Keratinocyte (primary cell): ENCODE data around the gene AQP6. TPM values are rescaled to one million over a fixed set of nuclear protein-coding genes. Genes with fewer than 3 reads are reported as not detected.

Source experiments
- DNase-seq: peaks from one replicate; pipeline ENCODE4 v3.0.0-alpha.2; 2011; ENCODE audit warnings: low read depth, missing footprints, low spot score
- FAIRE-seq: peaks from 2 replicates; lab custom pipeline; 2011; peaks lifted over from hg19 to GRCh38; lab: Jason Lieb, UNC
- H2AFZ ChIP-seq: 2 replicates; pipeline ENCODE4 v1.6.0; 2012; ENCODE audit warnings: low read length, control low read depth, inconsistent platforms; ENCODE audit not compliant: control insufficient read depth
- H3K27ac ChIP-seq: 2 replicates; pipeline ENCODE4 v1.5.1; 2011; ENCODE audit warnings: low read length; ENCODE audit not compliant: control insufficient read depth, insufficient read depth
- H3K27me3 ChIP-seq: 3 replicates; pipeline ENCODE4 v1.6.0; 2011; ENCODE audit warnings: low read length; ENCODE audit not compliant: control insufficient read depth, insufficient read depth; ENCODE audit errors: extremely low read depth
- H3K36me3 ChIP-seq, 2 experiments: 2 replicates in 1 of 2; 3 replicates in 1 of 2; pipeline ENCODE4 v1.5.1; 2011; ENCODE audit warnings: low read length in 2 of 2, mild to moderate bottlenecking in 1 of 2; ENCODE audit not compliant: control insufficient read depth in 2 of 2, insufficient read depth in 2 of 2; ENCODE audit errors: extremely low read depth in 1 of 2
- H3K4me1 ChIP-seq: 3 replicates; pipeline ENCODE4 v1.5.1; 2011; ENCODE audit warnings: low read length; ENCODE audit not compliant: control insufficient read depth, insufficient read depth; ENCODE audit errors: extremely low read depth
- H3K4me2 ChIP-seq: 3 replicates; pipeline ENCODE4 v1.6.0; 2011; ENCODE audit warnings: low read depth, low read length; ENCODE audit not compliant: control insufficient read depth, insufficient read depth; ENCODE audit errors: extremely low read depth
- H3K4me3 ChIP-seq, 3 experiments: fragments of 200-600 bp in 1 of 3; sonication (generic) in 1 of 3; 2 replicates in 2 of 3; 3 replicates in 1 of 3; pipeline ENCODE4 v1.5.1; 2011 to 2016; ENCODE audit warnings: low read length in 3 of 3, mild to moderate bottlenecking in 3 of 3, control low read depth in 2 of 3, inconsistent platforms in 1 of 3, low read depth in 1 of 3, mixed read lengths in 1 of 3, mixed run types in 1 of 3, moderate library complexity in 1 of 3; ENCODE audit not compliant: control insufficient read depth in 2 of 3, insufficient read depth in 2 of 3; ENCODE audit errors: extremely low read depth in 1 of 3
- H3K79me2 ChIP-seq: 2 replicates; pipeline ENCODE4 v1.6.0; 2012; ENCODE audit warnings: low read length; ENCODE audit not compliant: control insufficient read depth, insufficient read depth
- H3K9ac ChIP-seq: 3 replicates; pipeline ENCODE4 v1.6.0; 2011; ENCODE audit warnings: low read length; ENCODE audit not compliant: control insufficient read depth, insufficient read depth; ENCODE audit errors: extremely low read depth
- H3K9me1 ChIP-seq: 3 replicates; pipeline ENCODE4 v1.6.0; 2011; ENCODE audit warnings: low read length; ENCODE audit not compliant: control insufficient read depth, insufficient read depth; ENCODE audit errors: extremely low read depth
- H3K9me3 ChIP-seq: 2 replicates; pipeline ENCODE4 v1.5.1; 2012; ENCODE audit warnings: low read depth, low read length; ENCODE audit not compliant: control insufficient read depth
- H4K20me1 ChIP-seq: 3 replicates; pipeline ENCODE4 v1.6.0; 2011; ENCODE audit warnings: low read length; ENCODE audit not compliant: control insufficient read depth, insufficient read depth; ENCODE audit errors: extremely low read depth
- CTCF ChIP-seq, 3 experiments: IDR thresholded peaks in 1 of 3; conservative IDR thresholded peaks in 1 of 3; optimal IDR thresholded peaks in 1 of 3; 2 replicates in 2 of 3; 3 replicates in 1 of 3; pipeline versions ENCODE3 to v1.5.1; 2011; ENCODE audit warnings: low read length in 3 of 3, mild to moderate bottlenecking in 3 of 3, moderate library complexity in 2 of 3, control low read depth in 1 of 3, inconsistent platforms in 1 of 3; ENCODE audit not compliant: insufficient read depth in 2 of 3; ENCODE audit errors: extremely low read depth in 1 of 3
- EZH2 ChIP-seq: IDR thresholded peaks from one replicate; pipeline ENCODE4 v1.6.1; 2012; ENCODE audit warnings: inconsistent platforms, mild to moderate bottlenecking, low read length, moderate library complexity
- dilution Hi-C: fragments of 300-500 bp; cut with MboI; formaldehyde crosslinking; loops from one replicate; pipeline ENCODE4 v1.7.0; 2020; ENCODE audit warnings: low sequenced_read_pairs; ENCODE audit not compliant: extremely low pct_ligation_motif_present
- polyA plus RNA-seq, 5 experiments: library from polyadenylated mRNA; depleted of rRNA in 3 of 5; stranded (reverse) in 3 of 5; stranded (forward) in 1 of 5; unstranded in 1 of 5; fragments of >200 nt; gene quantifications; 1 replicate in 1 of 5; 2 replicates in 3 of 5; 3 replicates in 1 of 5; pipeline versions ENCODE4 v1.2.1 to v1.2.3, GENCODE V29; 2011 to 2012; ENCODE audit warnings: missing spikeins in 2 of 5, low read depth in 1 of 5, low replicate concordance in 1 of 5

The AQP6 gene
- polyA plus RNA-seq, 1 donor (not counting 4 experiments of a cell fraction or from before 2014, with no cell fraction given) = 0.45 TPM

- H3K79me2 ChIP-seq = peaks cover 55% of the 10 kb centered on the region
These were observed 52.0 kb downstream of the AQP6 start for GRCh38 chr12:50024805-50025186.

GRCh38 chr12:50025187-50026059, 52.7 kb downstream of the AQP6 start, which contains the start of gene RACGAP1:
TSS of gene RACGAP1 (minus strand) at chr12:50025494. CDS start at chr12:50016715, 8,779 bp downstream.
- no peaks in the 10 kb centered on the region for H4K20me1 ChIP-seq
- H3K9me3 ChIP-seq = no peaks in the 10 kb centered on the region
- H3K27me3 ChIP-seq = no peaks in the 10 kb centered on the region
- peak; percentile 84 for DNase-seq
- peak within 1 kb of the TSS; percentile 69 to 93 (median 87) for H3K4me3 ChIP-seq
- H3K9ac ChIP-seq = peak within 1 kb of the TSS; percentile 81
- FAIRE-seq = peak; percentile 90
- no peaks in the 10 kb centered on the region for H3K9me1 ChIP-seq
- H2AFZ ChIP-seq = peak within 1 kb of the TSS; percentile 100
- H3K79me2 ChIP-seq = peaks cover 49% of the 10 kb centered on the region
- peak within 1 kb of the TSS; percentile 75 for H3K27ac ChIP-seq
- dilution Hi-C loops = no loop called here
- H3K4me1 ChIP-seq = peaks cover 8% of the 10 kb centered on the region
- peaks cover 0 to 7% of the 10 kb centered on the region in 2 experiments for H3K36me3 ChIP-seq
- H3K4me2 ChIP-seq = peak within 1 kb of the TSS; percentile 96
- TF ChIP-seq CTCF (optimal IDR thresholded peaks at IDR 0.05 in 1 of 3, IDR thresholded peaks at IDR 0.05 in 1 of 3, conservative IDR thresholded peaks at IDR 0.05 in 1 of 3; ENCODE audit: extremely low read depth in 1 of 3, insufficient read depth in 2 of 3, low read length in 3 of 3) (no peak), EZH2 (no peak)

More at GRCh38 chr12:50024805-50025186, 52.0 kb downstream of the AQP6 start:
- TF ChIP-seq CTCF (optimal IDR thresholded peaks at IDR 0.05 in 1 of 3, IDR thresholded peaks at IDR 0.05 in 1 of 3, conservative IDR thresholded peaks at IDR 0.05 in 1 of 3; ENCODE audit: extremely low read depth in 1 of 3, insufficient read depth in 2 of 3, low read length in 3 of 3) = no peak
- TF ChIP-seq EZH2 = no peak
- peaks cover 8% of the 10 kb centered on the region for H3K4me1 ChIP-seq
- H3K27ac ChIP-seq = peak overlapping the region; percentile 75
- no peaks in the 10 kb centered on the region for H4K20me1 ChIP-seq
- H3K36me3 ChIP-seq = peaks cover 0 to 7% of the 10 kb centered on the region in 2 experiments
- dilution Hi-C loops = no loop called here
- no peaks in the 10 kb centered on the region for H3K9me3 ChIP-seq
- FAIRE-seq = no peak
- peak overlapping the region; percentile 96 for H3K4me2 ChIP-seq
- DNase-seq = no peak
- peak overlapping the region; percentile 69 to 93 (median 87) for H3K4me3 ChIP-seq
- no peaks in the 10 kb centered on the region for H3K27me3 ChIP-seq
- H2AFZ ChIP-seq = peak overlapping the region; percentile 91
- peak overlapping the region; percentile 81 for H3K9ac ChIP-seq
- no peaks in the 10 kb centered on the region for H3K9me1 ChIP-seq
